PC-9 (cell line): ENCODE data around the gene LMBRD2. TPM values are rescaled to one million over a fixed set of nuclear protein-coding genes. Genes with fewer than 3 reads are reported as not detected.

Source experiments
- BruUV-seq: library from RNA; stranded (reverse); fragments of 400-500 nt; replicated peaks from 2 replicates; lab custom pipeline; 2021; lab: Mats Ljungman, UMichigan
- CTCF ChIA-PET: fragments of 300-600 bp; sonication (Branson Sonifier 250); formaldehyde crosslinking; loops from one replicate; lab custom pipeline; 2022; ENCODE audit warnings: antibody characterized with exemption; lab: Charles Lee
- POLR2A ChIA-PET: fragments of 300-600 bp; sonication (Branson Sonifier 250); formaldehyde crosslinking; loops from one replicate; lab custom pipeline; 2022; ENCODE audit warnings: antibody characterized with exemption; ENCODE audit not compliant: unreplicated experiment; lab: Charles Lee
- DNase-seq, 2 experiments: peaks; one replicate each; pipeline versions ENCODE4 v3.0.0 to v3.0.0-alpha.2; 2015 to 2022; ENCODE audit warnings: mixed read lengths in 1 of 2
- H2AFZ ChIP-seq: fragments of 200-600 bp; sonication (generic); 2 replicates; pipeline ENCODE4 v1.8.1; 2017; ENCODE audit warnings: antibody characterized with exemption
- H3F3A ChIP-seq: fragments of 200-600 bp; sonication (generic); 2 replicates; pipeline ENCODE4 v1.8.1; 2017; ENCODE audit warnings: antibody characterized with exemption, mild to moderate bottlenecking, low read depth; ENCODE audit not compliant: insufficient read depth
- H3K27ac ChIP-seq: fragments of 200-600 bp; sonication (generic); 2 replicates; pipeline ENCODE4 v1.6.1; 2016; ENCODE audit warnings: mixed run types
- H3K27me3 ChIP-seq: fragments of 200-600 bp; sonication (generic); 2 replicates; pipeline ENCODE4 v1.6.1; 2016; ENCODE audit warnings: low read depth, mixed run types; ENCODE audit not compliant: insufficient read depth
- H3K36me3 ChIP-seq: fragments of 200-600 bp; sonication (generic); 2 replicates; pipeline ENCODE4 v1.6.1; 2016; ENCODE audit warnings: low read depth, mixed run types
- H3K4me1 ChIP-seq: fragments of 200-600 bp; sonication (generic); replicated peaks from 2 replicates; pipeline ENCODE4 v1.6.1; 2016; ENCODE audit warnings: mixed run types; ENCODE audit not compliant: insufficient read depth
- H3K4me2 ChIP-seq: fragments of 200-600 bp; sonication (generic); 2 replicates; pipeline ENCODE4 v1.6.1; 2017; ENCODE audit warnings: mixed run types
- H3K4me3 ChIP-seq: fragments of 200-600 bp; sonication (generic); 2 replicates; pipeline ENCODE4 v1.6.1; 2016; ENCODE audit warnings: mixed run types
- H3K79me2 ChIP-seq: fragments of 200-600 bp; sonication (generic); 2 replicates; pipeline ENCODE4 v1.6.1; 2017; ENCODE audit warnings: low read depth, mixed run types
- H3K9me2 ChIP-seq: fragments of 200-600 bp; sonication (generic); 2 replicates; pipeline ENCODE4 v1.8.1; 2017; ENCODE audit warnings: mild to moderate bottlenecking; ENCODE audit not compliant: insufficient read depth
- H3K9me3 ChIP-seq: fragments of 200-600 bp; sonication (generic); 2 replicates; pipeline ENCODE4 v1.8.1; 2016; ENCODE audit warnings: low read depth; ENCODE audit not compliant: insufficient read depth
- H4K20me1 ChIP-seq: fragments of 200-600 bp; sonication (generic); 2 replicates; pipeline ENCODE4 v1.8.1; 2017; ENCODE audit not compliant: insufficient read depth
- CTCF ChIP-seq: fragments of 200-600 bp; sonication (generic); conservative IDR thresholded peaks from 2 replicates; pipeline ENCODE4 v1.6.1; 2017; ENCODE audit warnings: mixed run types, antibody characterized with exemption, mild to moderate bottlenecking, moderate library complexity
- EZH2 ChIP-seq: fragments of 200-600 bp; sonication (generic); IDR thresholded peaks from 2 replicates; pipeline ENCODE4 v1.8.0; 2017; ENCODE audit warnings: antibody characterized with exemption, low read depth
- intact Hi-C: fragments of 100-400 bp; cut with micrococcal nuclease; formaldehyde crosslinking; loops from one replicate; pipeline ENCODE4 v1.10.0; 2022; ENCODE audit not compliant: unreplicated experiment
- total RNA-seq: library from RNA; stranded (reverse); gene quantifications from 2 replicates; pipeline ENCODE4 v1.2.3, GENCODE V29; 2021

Gene LMBRD2
- total RNA-seq, 1 experiment from 2014 or later: 18.0 TPM

- Histone ChIP-seq H3K9me3 (no peaks in the 10 kb centered on the region), H3K79me2 (no peaks in the 10 kb centered on the region), H3K27ac (no peak overlapping the region), H3K4me1 (no peaks in the 10 kb centered on the region; the same call in 1 of the 2 replicates), H3K9me2 (no peaks in the 10 kb centered on the region), H3K36me3 (no peaks in the 10 kb centered on the region), H3K27me3 (peaks cover 13% of the 10 kb centered on the region; the same call in 1 of the 2 replicates), H3K4me2 (no peak overlapping the region), H3K4me3 (no peak overlapping the region), H4K20me1 (no peaks in the 10 kb centered on the region; the same call in 1 of the 2 replicates), H3F3A (no peaks in the 10 kb centered on the region), H2AFZ (no peak overlapping the region)
- CTCF ChIA-PET: interaction anchor here (0.6 kb wide), 1 partner anchor 10 kb away, joined by 3 read pairs; no protein-coding TSS in a partner anchor
- POLR2A ChIA-PET: no interaction called here
- no peak for DNase-seq
- no TSS peak for BruUV-seq
- TF ChIP-seq EZH2 (no peak), CTCF (no peak)
- intact Hi-C loops: no loop called here
These were observed 94.3 kb downstream of the LMBRD2 start for GRCh38 chr5:36057386-36057785.

GRCh38 chr5:36056422-36056821 lies 95.3 kb downstream of the LMBRD2 start:
- no peaks in the 10 kb centered on the region for H3K36me3 ChIP-seq
- DNase-seq: no peak
- no peak overlapping the region for H3K4me3 ChIP-seq
- H2AFZ ChIP-seq: no peak overlapping the region
- no TSS peak for BruUV-seq
- no peaks in the 10 kb centered on the region for H3K9me2 ChIP-seq
- no peak for TF ChIP-seq CTCF
- TF ChIP-seq EZH2: no peak
- H3K9me3 ChIP-seq: no peaks in the 10 kb centered on the region
- H3F3A ChIP-seq: no peaks in the 10 kb centered on the region
- no peaks in the 10 kb centered on the region; the same call in 1 of the 2 replicates for H4K20me1 ChIP-seq
- no peaks in the 10 kb centered on the region for H3K79me2 ChIP-seq
- no peaks in the 10 kb centered on the region; the same call in 1 of the 2 replicates for H3K4me1 ChIP-seq
- no peak overlapping the region for H3K27ac ChIP-seq
- POLR2A ChIA-PET: no interaction called here
- no peak overlapping the region for H3K4me2 ChIP-seq
- intact Hi-C loops: no loop called here
- CTCF ChIA-PET: no interaction called here
- peaks cover 13% of the 10 kb centered on the region; the same call in 1 of the 2 replicates for H3K27me3 ChIP-seq

- POLR2A ChIA-PET: no interaction called here
- Histone ChIP-seq H3K79me2 (no peaks in the 10 kb centered on the region), H4K20me1 (no peaks in the 10 kb centered on the region; the same call in 1 of the 2 replicates), H2AFZ (no peak overlapping the region), H3K27ac (no peak overlapping the region), H3K4me1 (no peaks in the 10 kb centered on the region; the same call in 1 of the 2 replicates), H3K9me2 (no peaks in the 10 kb centered on the region), H3K4me3 (no peak overlapping the region), H3K27me3 (peaks cover 13% of the 10 kb centered on the region; the same call in 1 of the 2 replicates), H3K4me2 (no peak overlapping the region), H3F3A (no peaks in the 10 kb centered on the region), H3K36me3 (no peaks in the 10 kb centered on the region), H3K9me3 (no peaks in the 10 kb centered on the region)
- DNase-seq: no peak
- CTCF ChIA-PET: no interaction called here
- intact Hi-C loops: no loop called here
- no TSS peak for BruUV-seq
- TF ChIP-seq EZH2 (no peak), CTCF (no peak)
These were observed 95.7 kb downstream of the LMBRD2 start for GRCh38 chr5:36055984-36056383.
